GM19025 (cell line): ENCODE data around the gene GNB1L.
"Not testable (repeated sequence)": the region's sequence is repeated elsewhere in the genome, so short reads cannot be mapped to it uniquely, and the experiment has no call there.

Source experiments
- ATAC-seq: cut with Tn5 transposase; IDR thresholded peaks from one replicate; pipeline ENCODE4 v1.9.1; 2021; ENCODE audit warnings: mild to moderate bottlenecking, low read depth, moderate library complexity; ENCODE audit not compliant: unreplicated experiment

Gene GNB1L

GRCh38 chr22:19890502-19891316 is 36.0 kb upstream of the GNB1L start:
- ATAC-seq, result no peak

- no peak for ATAC-seq
These were observed 35.3 kb upstream of the GNB1L start for GRCh38 chr22:19889951-19890350.

GRCh38 chr22:19888131-19888746 is 33.6 kb upstream of the GNB1L start:
- ATAC-seq, result no peak

- ATAC-seq, result no peak
These were observed 32.7 kb upstream of the GNB1L start for GRCh38 chr22:19887256-19887985.

DNA sequence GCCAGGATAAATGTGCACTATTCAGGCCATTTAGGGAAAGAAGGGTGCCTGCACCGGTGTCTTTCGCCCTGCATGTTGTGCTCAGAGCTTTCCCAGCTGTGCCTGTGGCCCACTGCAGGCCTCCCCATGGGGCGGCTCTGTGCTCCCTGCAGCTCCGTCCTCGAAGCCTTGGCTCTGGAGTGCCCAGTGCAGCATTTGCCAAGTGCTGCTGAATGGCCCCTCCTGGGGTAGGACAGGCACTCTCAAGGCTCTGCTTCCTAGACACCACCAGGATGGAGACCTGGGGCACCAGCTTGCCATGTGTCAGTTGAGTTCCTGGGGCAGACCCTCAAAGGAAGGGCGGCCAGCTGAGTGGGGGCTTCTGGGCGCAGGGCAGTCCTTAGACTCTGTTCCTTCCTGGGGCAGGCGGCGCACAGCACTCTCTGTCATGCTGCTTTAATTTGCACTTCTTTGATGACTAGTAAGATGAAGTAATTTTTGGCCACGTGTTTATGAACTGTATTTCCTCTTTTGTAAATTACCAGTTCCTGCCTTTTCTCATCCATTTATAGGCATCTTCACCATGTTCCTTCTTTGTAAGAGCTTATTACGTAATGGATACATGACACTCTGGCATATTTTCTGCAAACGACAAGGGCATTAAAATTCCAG is 32.1 kb upstream of the GNB1L start:
- no peak for ATAC-seq

DNA sequence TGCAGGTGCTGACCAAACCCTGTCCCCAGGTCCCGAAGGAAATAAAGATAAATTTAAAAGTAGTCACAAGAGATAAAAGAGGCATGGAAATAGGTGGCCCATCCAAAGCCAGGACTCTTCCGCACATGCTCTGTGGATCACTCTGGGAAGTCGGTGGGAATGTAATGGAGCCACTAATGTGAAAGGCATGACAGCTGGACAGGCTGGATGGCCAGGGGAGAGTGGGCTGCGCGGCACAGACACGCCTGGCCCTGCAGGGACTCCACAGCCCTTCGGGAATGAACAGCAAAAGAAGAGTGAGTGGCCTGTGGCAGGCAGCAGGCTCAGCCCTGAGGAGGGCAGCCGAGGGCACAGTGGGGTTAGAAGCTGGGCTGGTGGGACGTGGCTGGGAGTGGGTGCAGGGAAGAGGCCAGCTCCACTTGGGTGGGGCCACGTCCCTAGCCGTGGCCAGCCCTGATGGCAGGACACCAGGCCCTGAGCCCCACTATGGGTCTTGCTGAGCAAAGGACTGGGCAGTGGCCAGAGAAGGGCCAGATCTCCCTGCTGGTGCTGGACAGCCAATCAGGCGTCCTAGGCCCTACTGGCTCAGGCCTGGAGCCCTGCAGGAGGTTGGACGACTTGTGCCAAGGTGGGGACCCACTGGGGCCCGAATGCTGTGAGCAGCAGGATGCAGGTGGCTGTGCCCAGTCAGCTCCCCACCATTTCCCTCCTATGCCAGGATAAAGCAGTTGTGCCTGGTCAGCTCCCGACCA is 31.3 kb upstream of the GNB1L start:
- ATAC-seq, result no peak

GRCh38 chr22:19884954-19885751 is 30.5 kb upstream of the GNB1L start:
- ATAC-seq, result no peak

GRCh38 chr22:19884161-19884953 is 29.7 kb upstream of the GNB1L start:
- ATAC-seq, result no peak

DNA sequence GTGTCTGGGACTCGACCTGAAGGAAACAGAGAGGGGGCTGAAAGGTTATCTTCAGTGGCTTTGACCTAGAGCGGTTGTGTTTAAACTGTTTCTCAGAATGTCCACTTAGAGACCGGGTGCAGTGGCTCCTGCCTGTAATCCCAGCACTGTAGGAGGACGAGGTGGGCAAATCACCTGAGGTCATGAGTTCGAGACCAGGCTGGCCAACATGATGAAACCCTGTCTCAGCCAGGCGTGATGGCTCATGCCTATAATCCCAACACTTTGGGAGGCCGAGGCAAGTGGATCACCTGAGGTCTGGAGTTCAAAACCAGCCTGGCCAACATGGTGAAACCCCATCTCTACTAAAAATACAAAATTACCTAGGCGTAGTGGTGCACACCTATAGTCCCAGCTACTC is 28.8 kb upstream of the GNB1L start:
- not testable (repeated sequence) for ATAC-seq

GRCh38 chr22:19882446-19883381 is 28.0 kb upstream of the GNB1L start:
- no peak for ATAC-seq

DNA sequence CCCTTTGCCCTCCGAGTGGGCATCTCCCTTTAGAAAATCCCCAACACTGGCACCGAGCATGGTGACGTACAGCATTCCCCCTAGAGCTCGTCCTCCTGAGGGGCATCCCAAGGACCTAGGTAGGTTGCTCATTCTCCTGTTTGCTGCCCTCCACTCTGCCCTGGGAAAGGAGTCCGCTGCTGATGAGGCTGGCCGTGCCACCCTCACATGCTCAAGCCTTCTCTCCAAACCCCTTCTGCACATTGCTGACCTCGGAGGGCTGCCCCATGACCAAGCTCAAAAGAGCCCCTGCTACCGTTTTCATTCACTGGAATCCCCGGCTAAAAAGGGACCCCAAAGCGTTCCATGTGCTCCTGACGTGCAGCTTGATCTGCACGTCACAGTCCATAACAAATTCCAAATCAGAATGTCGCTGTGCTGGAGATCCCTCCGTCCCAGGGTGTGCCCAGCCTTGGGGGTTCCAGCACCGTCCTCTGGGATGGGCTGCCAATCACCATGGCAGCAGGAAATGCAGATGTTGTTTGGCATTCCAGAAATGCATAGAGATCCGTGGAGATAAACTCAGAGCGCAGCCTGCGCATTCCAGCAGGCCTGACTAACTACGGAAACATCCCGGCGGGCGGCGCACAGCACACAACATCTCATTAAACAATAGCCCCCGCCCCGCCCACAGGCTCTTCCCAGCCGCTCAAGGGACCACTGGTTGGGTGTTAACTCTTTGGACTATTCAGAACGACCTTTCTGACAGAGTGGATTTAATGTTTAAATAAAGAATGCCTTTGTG is 26.3 kb upstream of the GNB1L start:
- no peak for ATAC-seq

GRCh38 chr22:19879992-19880785 is 25.5 kb upstream of the GNB1L start:
- no peak for ATAC-seq

DNA sequence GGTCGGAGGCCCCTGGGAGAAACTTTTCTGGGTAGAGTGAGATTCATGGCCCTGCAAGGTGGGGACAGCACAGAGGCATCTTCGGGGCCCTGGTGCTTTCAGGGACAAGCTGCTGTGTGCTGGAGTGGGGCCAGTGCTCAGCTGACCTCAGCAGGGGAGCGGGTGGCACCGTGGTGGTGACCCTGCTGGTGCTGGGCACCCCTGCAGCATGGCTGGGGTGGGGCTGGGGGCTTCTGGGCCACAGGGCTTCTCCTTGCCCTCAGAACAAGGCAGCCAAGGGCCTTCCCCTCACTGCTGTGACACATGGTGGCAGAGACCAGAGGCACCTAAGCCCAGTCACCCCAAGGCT is 24.9 kb upstream of the GNB1L start:
- no peak for ATAC-seq

GRCh38 chr22:19879246-19879570 is 24.5 kb upstream of the GNB1L start:
- ATAC-seq, result no peak

- no peak for ATAC-seq
These were observed 24.0 kb upstream of the GNB1L start for GRCh38 chr22:19878461-19879245.
